Measurements from ENCODE around the gene RTP3.
"Not testable (repeated sequence)": the region's sequence is repeated elsewhere in the genome, so short reads cannot be mapped to it uniquely, and the experiment has no call there.

RTP3 gene

GRCh38 chr3:46520531-46520930 lies 22.8 kb downstream of the RTP3 start:
- no peak for DNase-seq

- DNase-seq = no peak
Measured at GRCh38 chr3:46521096-46521495, 23.3 kb downstream of the RTP3 start.

GRCh38 chr3:46522201-46522600 lies 24.4 kb downstream of the RTP3 start:
- not testable (repeated sequence) for DNase-seq

GRCh38 chr3:46523556-46523955 lies 25.8 kb downstream of the RTP3 start:
- no peak for DNase-seq

GRCh38 chr3:46524008-46524407 lies 26.2 kb downstream of the RTP3 start:
- DNase-seq = no peak

- no peak for DNase-seq
Measured at GRCh38 chr3:46524832-46525231, 27.1 kb downstream of the RTP3 start.

GRCh38 chr3:46527239-46527638 lies 29.5 kb downstream of the RTP3 start:
- DNase-seq = no peak

GRCh38 chr3:46533091-46533490 lies 35.3 kb downstream of the RTP3 start:
- DNase-seq = no peak

GRCh38 chr3:46535746-46536145 lies 38.0 kb downstream of the RTP3 start:
- no peak for DNase-seq

GRCh38 chr3:46536758-46537157 lies 39.0 kb downstream of the RTP3 start:
- no peak for DNase-seq

- DNase-seq = no peak
Measured at GRCh38 chr3:46537316-46537715, 39.5 kb downstream of the RTP3 start.

- DNase-seq = no peak
Measured at GRCh38 chr3:46537779-46538178, 40.0 kb downstream of the RTP3 start.

GRCh38 chr3:46538425-46538802 lies 40.6 kb downstream of the RTP3 start:
- DNase-seq = not testable (repeated sequence)

- no peak for DNase-seq
Measured at GRCh38 chr3:46538803-46539442, 41.1 kb downstream of the RTP3 start.

- DNase-seq = no peak
Measured at GRCh38 chr3:46539443-46540005, 41.7 kb downstream of the RTP3 start.

GRCh38 chr3:46540550-46540949 lies 42.8 kb downstream of the RTP3 start:
- DNase-seq = no peak

- DNase-seq = no peak
Measured at GRCh38 chr3:46541835-46542234, 44.1 kb downstream of the RTP3 start.

- DNase-seq = no peak
Measured at GRCh38 chr3:46542344-46542743, 44.6 kb downstream of the RTP3 start.

- no peak for DNase-seq
Measured at GRCh38 chr3:46542801-46543201, 45.0 kb downstream of the RTP3 start.

- DNase-seq = no peak
Measured at GRCh38 chr3:46544771-46545503, 47.2 kb downstream of the RTP3 start.

- no peak for DNase-seq
Measured at GRCh38 chr3:46545818-46546630, 48.2 kb downstream of the RTP3 start.

GRCh38 chr3:46546896-46547440 lies 49.2 kb downstream of the RTP3 start:
- no peak for DNase-seq

GRCh38 chr3:46548611-46549010 lies 50.8 kb downstream of the RTP3 start:
- DNase-seq = not testable (repeated sequence)

Data from NCI-H1694 treated with DMSO at 0.1 percent for 48 hours (cell line).